Neuronal stem cell (in vitro differentiated cells): ENCODE measurements around the gene SPRR5.

Experiments
- DNase-seq: peaks from one replicate; pipeline ENCODE4 v3.0.0-alpha.2; 2013; ENCODE audit warnings: low spot score
- H2AFZ ChIP-seq: one replicate; pipeline ENCODE4 v1.6.1; 2013; ENCODE audit warnings: mild to moderate bottlenecking, low read length, inconsistent platforms
- H2AK5ac ChIP-seq: 2 replicates; pipeline ENCODE4 v1.6.1; 2013; ENCODE audit warnings: low read depth, mild to moderate bottlenecking, inconsistent platforms, low read length, moderate library complexity, mixed read lengths
- H2BK120ac ChIP-seq: 2 replicates; pipeline ENCODE4 v1.6.1; 2013; ENCODE audit warnings: low read depth, mild to moderate bottlenecking, inconsistent platforms, low read length, moderate library complexity, mixed read lengths
- H2BK12ac ChIP-seq: one replicate; pipeline ENCODE4 v1.6.1; 2013; ENCODE audit warnings: low read length, inconsistent platforms
- H2BK15ac ChIP-seq: 2 replicates; pipeline ENCODE4 v1.6.1; 2013; ENCODE audit warnings: mild to moderate bottlenecking, low read length, inconsistent platforms, mixed read lengths
- H2BK5ac ChIP-seq: one replicate; pipeline ENCODE4 v1.6.1; 2013; ENCODE audit warnings: inconsistent platforms, mild to moderate bottlenecking, low read length, moderate library complexity
- H3K14ac ChIP-seq: one replicate; pipeline ENCODE4 v1.6.1; 2013; ENCODE audit warnings: low read length, inconsistent platforms
- H3K18ac ChIP-seq: 2 replicates; pipeline ENCODE4 v1.6.1; 2013; ENCODE audit warnings: low read length, inconsistent platforms
- H3K23ac ChIP-seq: 2 replicates; pipeline ENCODE4 v1.6.1; 2013; ENCODE audit warnings: low read depth, mild to moderate bottlenecking, mixed read lengths, low read length, inconsistent platforms; ENCODE audit not compliant: poor library complexity
- H3K27ac ChIP-seq: replicated peaks from 3 replicates; pipeline ENCODE4 v1.5.1; 2013; ENCODE audit warnings: low read length, inconsistent platforms
- H3K27me3 ChIP-seq, 3 experiments: 2 replicates each; pipeline ENCODE4 v1.6.1; 2013; ENCODE audit warnings: low read length in 3 of 3, mild to moderate bottlenecking in 2 of 3, inconsistent platforms in 1 of 3, low read depth in 1 of 3, mixed read lengths in 1 of 3, moderate library complexity in 1 of 3; ENCODE audit not compliant: control insufficient read depth in 3 of 3, insufficient read depth in 3 of 3
- H3K36me3 ChIP-seq, 2 donors: replicated peaks in 1 of 2; 2 replicates each; pipeline ENCODE4 v1.6.1; 2013; ENCODE audit warnings: low read length in 2 of 2; ENCODE audit not compliant: control insufficient read depth in 2 of 2, insufficient read depth in 2 of 2
- H3K4ac ChIP-seq: 2 replicates; pipeline ENCODE4 v1.6.1; 2013; ENCODE audit warnings: inconsistent platforms, mild to moderate bottlenecking, low read length, moderate library complexity
- H3K4me1 ChIP-seq, 2 donors: 1 replicate in 1 of 2; 2 replicates in 1 of 2; pipeline ENCODE4 v1.6.1; 2013; ENCODE audit warnings: low read length in 2 of 2, low read depth in 1 of 2; ENCODE audit not compliant: control insufficient read depth in 2 of 2, insufficient read depth in 1 of 2
- H3K4me2 ChIP-seq: one replicate; pipeline ENCODE4 v1.6.1; 2013; ENCODE audit warnings: mild to moderate bottlenecking, low read length, inconsistent platforms; ENCODE audit not compliant: insufficient read depth, poor library complexity, severe bottlenecking
- H3K4me3 ChIP-seq, 2 donors: 2 replicates each; pipeline ENCODE4 v1.5.1; 2013; ENCODE audit warnings: low read length in 2 of 2, mild to moderate bottlenecking in 2 of 2, inconsistent platforms in 1 of 2, moderate library complexity in 1 of 2
- H3K79me1 ChIP-seq: one replicate; pipeline ENCODE4 v1.6.1; 2013; ENCODE audit warnings: low read depth, mild to moderate bottlenecking, inconsistent platforms, low read length, moderate library complexity
- H3K9ac ChIP-seq: one replicate; pipeline ENCODE4 v1.6.1; 2013; ENCODE audit warnings: mild to moderate bottlenecking, low read depth, low read length, inconsistent platforms; ENCODE audit not compliant: poor library complexity
- H3K9me3 ChIP-seq, 2 donors: replicated peaks in 1 of 2; 2 replicates each; pipeline versions ENCODE3 to v1.6.1; 2013; ENCODE audit warnings: low read length in 2 of 2, mild to moderate bottlenecking in 2 of 2, inconsistent platforms in 1 of 2, low read depth in 1 of 2, mixed read lengths in 1 of 2, moderate library complexity in 1 of 2; ENCODE audit not compliant: control insufficient read depth in 2 of 2, insufficient read depth in 1 of 2
- H4K8ac ChIP-seq: one replicate; pipeline ENCODE4 v1.6.1; 2013; ENCODE audit warnings: low read depth, mild to moderate bottlenecking, inconsistent platforms, low read length, moderate library complexity
- H4K91ac ChIP-seq: one replicate; pipeline ENCODE4 v1.6.1; 2013; ENCODE audit warnings: low read length, low read depth, mild to moderate bottlenecking, inconsistent platforms; ENCODE audit not compliant: poor library complexity
- WGBS, 2 donors: extraction: QIAGEN DNeasy Blood & Tissue Kit; methylation state at CpG; one replicate each; pipeline ENCODE4 v1.1.7; 2013; ENCODE audit warnings: missing lambda C conversion rate in 2 of 2, mixed read lengths in 1 of 2; ENCODE audit not compliant: insufficient read length in 2 of 2, insufficient replicate concordance in 1 of 2; ENCODE audit errors: extremely low coverage in 2 of 2; 5-methylcytosine and 5-hydroxymethylcytosine counted together

The SPRR5 gene

DNA sequence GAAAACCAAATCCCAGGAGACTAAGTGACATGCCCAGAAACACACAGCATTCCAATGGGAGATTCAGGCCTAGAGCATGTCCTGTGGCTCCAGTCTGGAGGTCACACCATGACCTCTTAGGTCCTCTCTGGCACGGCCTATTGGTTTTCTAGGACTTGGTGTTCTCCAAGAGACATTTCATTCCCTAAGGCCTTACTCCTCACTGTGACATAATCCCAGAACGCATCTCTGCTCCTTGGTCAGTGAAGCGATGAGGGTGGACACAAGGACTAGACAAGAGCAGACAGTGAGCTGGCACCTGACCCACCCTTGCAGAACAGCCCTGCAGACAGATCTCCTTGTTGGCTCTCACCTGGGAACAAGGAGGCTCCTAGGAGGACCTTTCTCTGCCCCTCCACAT is 37.8 kb upstream of the SPRR5 start:
- Histone ChIP-seq H2BK5ac (no peak overlapping the region), H2AFZ (no peak overlapping the region), H2BK12ac (no peak overlapping the region), H3K4ac (no peak overlapping the region), H3K18ac (no peak overlapping the region), H2AK5ac (no peak overlapping the region), H3K27me3 (peaks cover 0 to 3% (median 2%) of the 10 kb centered on the region in 3 experiments), H3K4me1 (no peaks in the 10 kb centered on the region), H3K79me1 (no peaks in the 10 kb centered on the region), H3K23ac (no peak overlapping the region), H2BK120ac (no peak overlapping the region), H3K9ac (no peak overlapping the region), H3K14ac (no peak overlapping the region), H3K27ac (no peak overlapping the region), H2BK15ac (no peak overlapping the region), H4K91ac (no peak overlapping the region), H3K9me3 (peaks cover 0 to 6% of the 10 kb centered on the region in 2 donors), H3K36me3 (no peaks in the 10 kb centered on the region), H3K4me2 (no peak overlapping the region), H4K8ac (no peak overlapping the region), H3K4me3 (no peak overlapping the region)
- no peak for DNase-seq
- WGBS, 2 donors: no CpG with 5 or more reads among the region's 3 CpGs

DNA sequence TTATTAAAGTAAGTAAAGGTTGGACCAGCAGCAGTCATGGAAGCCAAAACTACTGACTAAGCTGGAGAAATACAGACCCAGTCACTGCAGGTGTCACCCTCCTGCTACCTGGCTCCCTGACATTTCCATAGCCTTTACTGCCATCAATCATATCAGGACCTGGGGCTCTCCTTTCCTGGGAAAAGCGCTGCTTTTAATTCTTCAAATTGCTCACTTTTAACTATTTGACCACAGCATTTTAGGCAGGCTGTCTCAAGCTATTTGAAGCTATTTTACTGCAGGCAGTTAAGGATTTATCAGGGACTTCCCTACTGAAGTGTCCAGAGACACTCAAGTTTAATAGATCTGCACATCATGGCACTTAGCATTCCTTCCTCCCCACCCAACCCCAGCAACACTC is 34.5 kb upstream of the SPRR5 start:
- Histone ChIP-seq H3K9ac (no peak overlapping the region), H4K91ac (no peak overlapping the region), H2BK5ac (no peak overlapping the region), H2BK15ac (no peak overlapping the region), H3K18ac (no peak overlapping the region), H3K79me1 (no peaks in the 10 kb centered on the region), H3K14ac (no peak overlapping the region), H3K4ac (no peak overlapping the region), H3K9me3 (peaks cover 0 to 6% of the 10 kb centered on the region in 2 donors), H3K4me1 (no peaks in the 10 kb centered on the region), H2AFZ (no peak overlapping the region), H3K27ac (no peak overlapping the region), H2AK5ac (no peak overlapping the region), H3K27me3 (peaks cover 0 to 3% (median 2%) of the 10 kb centered on the region in 3 experiments), H3K23ac (no peak overlapping the region), H2BK12ac (no peak overlapping the region), H3K36me3 (no peaks in the 10 kb centered on the region), H4K8ac (no peak overlapping the region), H3K4me3 (no peak overlapping the region), H3K4me2 (no peak overlapping the region), H2BK120ac (no peak overlapping the region)
- no CpG with 5 or more reads among the region's 1 CpG for WGBS, 2 donors
- DNase-seq: no peak

DNA sequence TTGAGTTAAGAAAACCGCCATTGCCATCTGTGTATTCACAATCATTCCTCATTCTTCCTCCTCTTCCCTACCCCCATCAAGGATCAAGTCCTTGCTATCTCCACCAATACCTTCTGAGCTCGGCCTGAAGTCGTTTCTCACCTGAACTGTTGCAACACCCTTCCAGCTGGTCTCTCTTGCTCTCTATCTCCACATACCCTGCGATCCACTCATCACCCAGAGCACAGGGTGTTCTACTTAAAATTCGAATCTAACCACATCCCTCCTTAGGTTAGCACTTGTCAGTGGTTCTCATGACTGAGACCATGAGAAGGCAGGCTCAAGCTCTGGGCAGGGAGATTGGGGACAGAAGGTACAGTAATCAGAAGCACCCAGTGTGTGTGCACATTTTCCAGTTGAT is 34.1 kb upstream of the SPRR5 start:
- H3K9me3 ChIP-seq: peaks cover 0 to 6% of the 10 kb centered on the region in 2 donors
- no peak for DNase-seq

DNA sequence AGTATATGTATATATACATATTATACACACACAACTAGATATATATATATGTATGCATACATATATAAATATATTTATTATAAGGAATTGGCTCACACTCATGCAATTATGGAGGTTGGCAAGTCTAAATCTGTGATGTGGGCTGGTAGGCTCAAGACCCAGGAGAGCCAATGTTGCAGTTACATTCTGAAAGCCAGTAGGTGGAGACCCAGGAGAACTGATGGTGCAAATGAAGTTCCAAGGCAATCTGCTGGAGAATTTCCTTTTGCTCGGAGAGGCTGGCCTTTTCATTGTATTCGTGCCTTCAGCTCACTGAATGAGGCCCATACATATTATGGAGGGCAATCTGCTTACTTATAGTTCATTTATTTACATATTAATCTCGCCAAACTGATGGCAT is 29.2 kb upstream of the SPRR5 start:
- H2AK5ac ChIP-seq: no peak overlapping the region
- H3K4ac ChIP-seq: no peak overlapping the region
- H3K9ac ChIP-seq: no peak overlapping the region
- H2BK12ac ChIP-seq: no peak overlapping the region
- no peaks in the 10 kb centered on the region for H3K4me1 ChIP-seq
- H3K36me3 ChIP-seq: no peaks in the 10 kb centered on the region
- H3K27me3 ChIP-seq: peaks cover 0 to under 1% (median 0%) of the 10 kb centered on the region in 3 experiments
- no peak overlapping the region for H4K8ac ChIP-seq
- no peak overlapping the region for H3K14ac ChIP-seq
- H4K91ac ChIP-seq: no peak overlapping the region
- peaks cover 0 to 2% of the 10 kb centered on the region in 2 donors for H3K9me3 ChIP-seq
- H3K4me3 ChIP-seq: no peak overlapping the region
- no peak overlapping the region for H2BK120ac ChIP-seq
- no peak overlapping the region for H3K4me2 ChIP-seq
- H2BK15ac ChIP-seq: no peak overlapping the region
- H3K23ac ChIP-seq: no peak overlapping the region
- H2BK5ac ChIP-seq: no peak overlapping the region
- no peak for DNase-seq
- H3K27ac ChIP-seq: no peak overlapping the region
- no peak overlapping the region for H2AFZ ChIP-seq
- WGBS, 2 donors: no CpG with 5 or more reads among the region's 3 CpGs
- no peak overlapping the region for H3K18ac ChIP-seq
- no peaks in the 10 kb centered on the region for H3K79me1 ChIP-seq

More for the DNA sequence above, 34.1 kb upstream of the SPRR5 start:
- Histone ChIP-seq H3K9ac (no peak overlapping the region), H2BK120ac (no peak overlapping the region), H3K23ac (no peak overlapping the region), H2BK5ac (no peak overlapping the region), H3K4me3 (no peak overlapping the region), H2BK12ac (no peak overlapping the region), H4K8ac (no peak overlapping the region), H3K36me3 (no peaks in the 10 kb centered on the region), H3K79me1 (no peaks in the 10 kb centered on the region), H2BK15ac (no peak overlapping the region), H3K27me3 (peaks cover 0 to 3% (median 2%) of the 10 kb centered on the region in 3 experiments), H3K4me1 (no peaks in the 10 kb centered on the region), H3K4ac (no peak overlapping the region), H3K18ac (no peak overlapping the region), H4K91ac (no peak overlapping the region), H3K4me2 (no peak overlapping the region), H3K27ac (no peak overlapping the region), H3K14ac (no peak overlapping the region), H2AFZ (no peak overlapping the region), H2AK5ac (no peak overlapping the region)
- no CpG with 5 or more reads among the region's 5 CpGs for WGBS, 2 donors
